GM23338 (cell line): Measurements from ENCODE around the gene ITGAV. TPM values are rescaled to one million over a fixed set of nuclear protein-coding genes. Genes with fewer than 3 reads are reported as not detected.

Experiments
- ATAC-seq: fragments of 200-7000 bp; cut with Tn5 transposase; 3 replicates; pipeline ENCODE4 v1.9.1; 2020
- DNase-seq: peaks from one replicate; pipeline ENCODE4 v3.0.0-alpha.2; 2015; ENCODE audit warnings: low spot score
- H2AFZ ChIP-seq: fragments of 200-600 bp; sonication (generic); 2 replicates; pipeline ENCODE4 v1.8.0; 2016; ENCODE audit warnings: antibody characterized with exemption, mild to moderate bottlenecking, moderate library complexity
- H3F3A ChIP-seq: fragments of 200-600 bp; sonication (generic); replicated peaks from 2 replicates; pipeline ENCODE4 v1.8.0; 2017; ENCODE audit warnings: antibody characterized with exemption, mixed run types, low read depth
- H3K27ac ChIP-seq: fragments of 200-600 bp; sonication (generic); 2 replicates; pipeline ENCODE4 v1.6.1; 2016; ENCODE audit warnings: low read depth
- H3K27me3 ChIP-seq: fragments of 200-600 bp; sonication (generic); 2 replicates; pipeline ENCODE4 v1.8.0; 2016; ENCODE audit warnings: mild to moderate bottlenecking, mixed run types, moderate library complexity; ENCODE audit not compliant: insufficient read depth
- H3K36me3 ChIP-seq: fragments of 200-600 bp; sonication (generic); 2 replicates; pipeline ENCODE4 v1.8.0; 2016; ENCODE audit warnings: mild to moderate bottlenecking; ENCODE audit not compliant: insufficient read depth
- H3K4me1 ChIP-seq: fragments of 200-600 bp; sonication (generic); 2 replicates; pipeline ENCODE4 v1.8.0; 2016; ENCODE audit warnings: mild to moderate bottlenecking, moderate library complexity; ENCODE audit not compliant: insufficient read depth
- H3K4me2 ChIP-seq: fragments of 200-600 bp; sonication (generic); 2 replicates; pipeline ENCODE4 v1.7.1; 2017; ENCODE audit warnings: mixed run types
- H3K4me3 ChIP-seq: fragments of 200-600 bp; sonication (generic); 2 replicates; pipeline ENCODE4 v1.6.1; 2016; ENCODE audit warnings: mixed run types
- H3K79me2 ChIP-seq: fragments of 200-600 bp; sonication (generic); replicated peaks from 2 replicates; pipeline ENCODE4 v1.8.0; 2017; ENCODE audit warnings: mild to moderate bottlenecking; ENCODE audit not compliant: insufficient read depth
- H3K9me2 ChIP-seq: fragments of 200-600 bp; sonication (generic); 2 replicates; pipeline ENCODE4 v1.8.0; 2017; ENCODE audit not compliant: insufficient read depth
- H4K20me1 ChIP-seq: fragments of 200-600 bp; sonication (generic); replicated peaks from 2 replicates; pipeline ENCODE4 v1.8.0; 2017; ENCODE audit warnings: mild to moderate bottlenecking; ENCODE audit not compliant: insufficient read depth
- H3K27ac Mint-ChIP-seq: 2 replicates; pipeline ENCODE4 v1.8.0; 2020; ENCODE audit warnings: inconsistent platforms, mild to moderate bottlenecking, moderate library complexity, mixed read lengths
- H3K27me3 Mint-ChIP-seq: 3 replicates; pipeline ENCODE4 v1.8.0; 2022; ENCODE audit warnings: low read depth, mild to moderate bottlenecking, moderate library complexity, mixed read lengths, inconsistent platforms; ENCODE audit not compliant: insufficient read depth, poor library complexity
- H3K36me3 Mint-ChIP-seq: 3 replicates; pipeline ENCODE4 v1.8.0; 2021; ENCODE audit warnings: low read depth, mild to moderate bottlenecking, inconsistent platforms, moderate library complexity, mixed read lengths
- H3K4me1 Mint-ChIP-seq: 3 replicates; pipeline ENCODE4 v1.8.0; 2020; ENCODE audit warnings: mild to moderate bottlenecking, inconsistent platforms, mixed read lengths
- H3K4me3 Mint-ChIP-seq: 3 replicates; pipeline ENCODE4 v1.8.0; 2021; ENCODE audit warnings: moderate library complexity, mild to moderate bottlenecking, inconsistent platforms, mixed read lengths
- H3K9me3 Mint-ChIP-seq: 3 replicates; pipeline ENCODE4 v1.8.0; 2020; ENCODE audit warnings: moderate library complexity, mild to moderate bottlenecking, inconsistent platforms, mixed read lengths
- CREB1 ChIP-seq: fragments of 250-450 bp; sonication (Bioruptor Pico); IDR thresholded peaks from 2 replicates; pipeline ENCODE4 v1.5.0; 2020; ENCODE audit warnings: low read depth, mild to moderate bottlenecking, moderate library complexity
- EZH2 ChIP-seq: fragments of 200-600 bp; sonication (generic); IDR thresholded peaks from one replicate; pipeline ENCODE4 v1.8.0; 2017; ENCODE audit warnings: antibody characterized with exemption, mild to moderate bottlenecking, low read depth; ENCODE audit not compliant: unreplicated experiment
- REST ChIP-seq: IDR thresholded peaks from one replicate; pipeline ENCODE4 v1.6.1; 2018; ENCODE audit warnings: antibody characterized with exemption; ENCODE audit not compliant: unreplicated experiment
- polyA plus RNA-seq: library from polyadenylated mRNA; unstranded; fragments of >200 nt; fragmentation: Nextera tagmentation; extraction: Ambion mirVana; gene quantifications from 2 replicates; pipeline ENCODE4 v1.2.1, GENCODE V29; 2016
- total RNA-seq: library from RNA; depleted of rRNA; stranded (reverse); fragments of >200 nt; shearing (Covaris generic); gene quantifications from 2 replicates; pipeline ENCODE4 v1.2.3, GENCODE V29; 2014
- TF ChIP-seq, protein P1 (sequence below), 2 experiments: fragments of 200-600 bp in 1 of 2; sonication (generic) in 1 of 2; conservative IDR thresholded peaks; 2 replicates each; pipeline versions ENCODE4 v1.5.1 to v1.6.1; 2016 to 2017; ENCODE audit warnings: antibody characterized with exemption in 2 of 2, low read depth in 2 of 2, mild to moderate bottlenecking in 2 of 2, moderate library complexity in 1 of 2

The ITGAV gene
- total and polyA plus RNA-seq, 2 experiments from 2014 or later: 9.1 to 56.5 TPM

GRCh38 chr2:186554850-186555671, 34.8 kb upstream of the ITGAV start:
- H3K9me3 Mint-ChIP-seq: no peaks in the 10 kb centered on the region
- H3K4me1 ChIP-seq: no peaks in the 10 kb centered on the region
- H3K79me2 ChIP-seq: no peaks in the 10 kb centered on the region
- H3K27me3 Mint-ChIP-seq: peaks cover 4% of the 10 kb centered on the region
- no peaks in the 10 kb centered on the region for H3K36me3 ChIP-seq
- ATAC-seq (no peak), DNase-seq (no peak)
- H3K4me3 ChIP-seq: no peak overlapping the region
- H4K20me1 ChIP-seq: no peaks in the 10 kb centered on the region
- no peaks in the 10 kb centered on the region for H3K9me2 ChIP-seq
- H3K36me3 Mint-ChIP-seq: no peaks in the 10 kb centered on the region
- H3F3A ChIP-seq: no peaks in the 10 kb centered on the region
- H3K27ac ChIP-seq: no peak overlapping the region
- H3K4me1 Mint-ChIP-seq: no peaks in the 10 kb centered on the region
- no peak overlapping the region for H3K4me3 Mint-ChIP-seq
- no peak overlapping the region for H3K27ac Mint-ChIP-seq
- H3K4me2 ChIP-seq: no peak overlapping the region
- no peaks in the 10 kb centered on the region for H3K27me3 ChIP-seq
- H2AFZ ChIP-seq: no peak overlapping the region
- TF ChIP-seq, protein P1, sequence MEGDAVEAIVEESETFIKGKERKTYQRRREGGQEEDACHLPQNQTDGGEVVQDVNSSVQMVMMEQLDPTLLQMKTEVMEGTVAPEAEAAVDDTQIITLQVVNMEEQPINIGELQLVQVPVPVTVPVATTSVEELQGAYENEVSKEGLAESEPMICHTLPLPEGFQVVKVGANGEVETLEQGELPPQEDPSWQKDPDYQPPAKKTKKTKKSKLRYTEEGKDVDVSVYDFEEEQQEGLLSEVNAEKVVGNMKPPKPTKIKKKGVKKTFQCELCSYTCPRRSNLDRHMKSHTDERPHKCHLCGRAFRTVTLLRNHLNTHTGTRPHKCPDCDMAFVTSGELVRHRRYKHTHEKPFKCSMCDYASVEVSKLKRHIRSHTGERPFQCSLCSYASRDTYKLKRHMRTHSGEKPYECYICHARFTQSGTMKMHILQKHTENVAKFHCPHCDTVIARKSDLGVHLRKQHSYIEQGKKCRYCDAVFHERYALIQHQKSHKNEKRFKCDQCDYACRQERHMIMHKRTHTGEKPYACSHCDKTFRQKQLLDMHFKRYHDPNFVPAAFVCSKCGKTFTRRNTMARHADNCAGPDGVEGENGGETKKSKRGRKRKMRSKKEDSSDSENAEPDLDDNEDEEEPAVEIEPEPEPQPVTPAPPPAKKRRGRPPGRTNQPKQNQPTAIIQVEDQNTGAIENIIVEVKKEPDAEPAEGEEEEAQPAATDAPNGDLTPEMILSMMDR (conservative IDR thresholded peaks at IDR 0.05; ENCODE audit: low read depth in 2 of 2): no peak
- TF ChIP-seq EZH2 (no peak), CREB1 (CRISPR knock-in tag) (no peak)

DNA sequence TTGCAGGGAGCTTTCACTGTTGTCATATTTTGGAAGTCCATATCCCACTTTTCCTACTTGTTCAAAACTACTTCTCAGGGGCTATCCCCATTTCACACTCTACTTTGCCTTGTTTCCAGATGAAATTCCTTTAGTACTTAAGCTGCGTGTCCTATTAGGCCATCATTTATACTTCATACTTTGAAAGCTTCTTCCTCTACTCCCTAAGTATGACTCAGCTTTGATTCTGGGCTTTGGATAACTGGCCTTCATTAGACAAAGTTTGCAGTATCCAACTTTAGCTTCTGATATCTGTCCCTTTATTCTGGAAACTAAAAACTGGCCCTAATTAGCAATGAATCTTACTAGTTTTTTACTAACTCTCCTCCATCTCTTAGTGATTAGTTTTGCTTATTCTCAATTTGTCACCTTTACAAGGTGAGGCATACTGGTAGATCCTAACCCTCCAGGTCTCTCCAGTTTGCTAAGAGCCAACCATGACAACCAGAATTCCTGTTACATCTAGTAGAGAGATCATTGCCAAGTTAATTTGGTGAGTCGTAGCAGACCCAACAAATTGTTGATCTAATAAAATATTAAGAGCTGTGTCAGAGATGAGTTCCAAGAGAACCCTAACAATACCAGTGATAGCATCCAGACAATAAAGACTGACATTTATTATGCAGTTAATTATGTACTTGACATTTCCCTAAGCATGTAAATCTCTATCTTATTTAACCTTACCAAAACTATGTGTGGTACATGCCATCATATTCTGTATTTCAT, 31.2 kb upstream of the ITGAV start:
- Histone ChIP-seq H3K27ac (no peak overlapping the region), H3K4me1 (peaks cover 5% of the 10 kb centered on the region), H3K4me2 (no peak overlapping the region), H3K9me2 (no peaks in the 10 kb centered on the region), H3K4me3 (no peak overlapping the region), H3F3A (no peaks in the 10 kb centered on the region), H3K27me3 (no peaks in the 10 kb centered on the region), H3K36me3 (no peaks in the 10 kb centered on the region), H3K79me2 (no peaks in the 10 kb centered on the region), H4K20me1 (no peaks in the 10 kb centered on the region), H2AFZ (no peak overlapping the region)
- peaks cover 5% of the 10 kb centered on the region; the same call in 1 of the 3 replicates for H3K36me3 Mint-ChIP-seq
- ATAC-seq: no peak
- H3K27ac Mint-ChIP-seq: no peak overlapping the region
- no peak for DNase-seq
- H3K4me3 Mint-ChIP-seq: no peak overlapping the region
- peaks cover 4% of the 10 kb centered on the region for H3K27me3 Mint-ChIP-seq
- peaks cover 8% of the 10 kb centered on the region; the same call in 2 of the 3 replicates for H3K9me3 Mint-ChIP-seq
- H3K4me1 Mint-ChIP-seq: peaks cover 7% of the 10 kb centered on the region; the same call in 2 of the 3 replicates
- TF ChIP-seq REST (no peak), EZH2 (no peak)
- TF ChIP-seq, protein P1 (conservative IDR thresholded peaks at IDR 0.05; ENCODE audit: low read depth in 2 of 2): no peak
